ENCODE measurements around the gene HIGD2B. TPM values are rescaled to one million over a fixed set of nuclear protein-coding genes. Genes with fewer than 3 reads are reported as not detected.
"Not testable (repeated sequence)": the region's sequence is repeated elsewhere in the genome, so short reads cannot be mapped to it uniquely, and the experiment has no call there.

The HIGD2B gene
- total RNA-seq, 4 donors from 2014 or later: not detected

GRCh38 chr15:72728821-72729220 lies 42.8 kb upstream of the HIGD2B start:
- H3K9me3 ChIP-seq: no peaks in the 10 kb centered on the region
- H3K4me3 ChIP-seq: no peak overlapping the region
- H3K36me3 ChIP-seq: no peaks in the 10 kb centered on the region
- no peaks in the 10 kb centered on the region for H3K4me1 ChIP-seq
- no peak for DNase-seq
- H3K27ac ChIP-seq: no peak overlapping the region
- H3K27me3 ChIP-seq: no peaks in the 10 kb centered on the region
- intact Hi-C loops (cut with DNase I; ENCODE audit: low total_unique reads): no loop called here
- no peak for TF ChIP-seq POLR2A (IDR thresholded peaks at IDR 0.05)
- no peak for TF ChIP-seq CTCF (IDR thresholded peaks at IDR 0.05)

GRCh38 chr15:72728249-72728648 lies 42.3 kb upstream of the HIGD2B start:
- DNase-seq; intact Hi-C loops (cut with DNase I; ENCODE audit: low total_unique reads); H3K4me3 ChIP-seq; H3K27ac ChIP-seq; H3K4me1 ChIP-seq; H3K9me3 ChIP-seq; H3K36me3 ChIP-seq; H3K27me3 ChIP-seq: not testable (repeated sequence)

- H3K4me3 ChIP-seq: no peak overlapping the region
- intact Hi-C loops (cut with DNase I; ENCODE audit: low total_unique reads): no loop called here
- no peak overlapping the region for H3K27ac ChIP-seq
- no peaks in the 10 kb centered on the region for H3K9me3 ChIP-seq
- no peaks in the 10 kb centered on the region for H3K4me1 ChIP-seq
- no peak for DNase-seq
- TF ChIP-seq CTCF (IDR thresholded peaks at IDR 0.05) (no peak), POLR2A (IDR thresholded peaks at IDR 0.05) (no peak)
- no peaks in the 10 kb centered on the region for H3K27me3 ChIP-seq
- H3K36me3 ChIP-seq: no peaks in the 10 kb centered on the region
Observed at GRCh38 chr15:72727154-72727553, 41.2 kb upstream of the HIGD2B start.

GRCh38 chr15:72725851-72726250 lies 39.9 kb upstream of the HIGD2B start:
- H3K4me1 ChIP-seq; H3K27ac ChIP-seq; H3K9me3 ChIP-seq; DNase-seq; H3K4me3 ChIP-seq; H3K36me3 ChIP-seq; H3K27me3 ChIP-seq; intact Hi-C loops (cut with DNase I; ENCODE audit: low total_unique reads): not testable (repeated sequence)

DNA sequence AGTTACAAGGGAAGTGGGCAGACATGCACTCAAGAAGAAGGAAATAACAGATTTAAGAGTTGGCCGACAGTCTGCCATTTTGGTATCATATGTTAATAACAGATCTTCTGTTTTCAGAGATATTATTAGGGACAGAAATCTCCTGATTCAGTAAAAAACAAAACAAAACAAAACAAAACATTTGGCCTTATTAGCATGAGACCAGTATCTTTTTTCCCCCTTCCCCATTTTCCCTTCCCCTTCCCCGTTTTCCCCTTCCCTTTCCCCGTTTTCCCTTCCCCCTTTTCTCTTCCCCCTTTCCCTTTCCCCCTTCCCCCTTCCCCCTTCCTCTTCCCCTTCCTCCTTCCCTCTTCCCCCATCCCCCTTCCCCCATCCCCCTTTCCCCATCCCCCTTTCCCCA lies 39.5 kb upstream of the HIGD2B start:
- no peaks in the 10 kb centered on the region for H3K36me3 ChIP-seq
- no peak overlapping the region for H3K27ac ChIP-seq
- no peak overlapping the region for H3K4me3 ChIP-seq
- H3K9me3 ChIP-seq: no peaks in the 10 kb centered on the region
- no peaks in the 10 kb centered on the region for H3K4me1 ChIP-seq
- intact Hi-C loops (cut with DNase I; ENCODE audit: low total_unique reads): no loop called here
- no peak for DNase-seq
- TF ChIP-seq POLR2A (IDR thresholded peaks at IDR 0.05): no peak
- TF ChIP-seq CTCF (IDR thresholded peaks at IDR 0.05): no peak
- H3K27me3 ChIP-seq: no peaks in the 10 kb centered on the region

- DNase-seq: no peak
- H3K27ac ChIP-seq: no peak overlapping the region
- H3K36me3 ChIP-seq: no peaks in the 10 kb centered on the region
- no peaks in the 10 kb centered on the region for H3K27me3 ChIP-seq
- no peaks in the 10 kb centered on the region for H3K9me3 ChIP-seq
- no peaks in the 10 kb centered on the region for H3K4me1 ChIP-seq
- TF ChIP-seq POLR2A (IDR thresholded peaks at IDR 0.05): no peak
- TF ChIP-seq CTCF (IDR thresholded peaks at IDR 0.05): no peak
- intact Hi-C loops (cut with DNase I; ENCODE audit: low total_unique reads): no loop called here
- no peak overlapping the region for H3K4me3 ChIP-seq
Observed at GRCh38 chr15:72724028-72724427, 38.0 kb upstream of the HIGD2B start.
